Endometrium (tissue), 2 donors: Measurements from ENCODE around the gene MED27.

Experiments used
- FAIRE-seq: peaks from 2 replicates; lab custom pipeline; 2012; peaks lifted over from hg19 to GRCh38; lab: Jason Lieb, UNC
- donor health status: control.
- donor health status: control.

The MED27 gene

GRCh38 chr9:132043708-132044107 lies 36.0 kb downstream of the MED27 start:
- FAIRE-seq, result no peak

GRCh38 chr9:132042324-132042723 lies 37.3 kb downstream of the MED27 start:
- no peak for FAIRE-seq

GRCh38 chr9:132041798-132042197 lies 37.9 kb downstream of the MED27 start:
- FAIRE-seq, result no peak

GRCh38 chr9:132040808-132041207 lies 38.9 kb downstream of the MED27 start:
- FAIRE-seq, result no peak

- no peak for FAIRE-seq
Measured at GRCh38 chr9:132040246-132040645, 39.4 kb downstream of the MED27 start.

- no peak for FAIRE-seq
Measured at GRCh38 chr9:132039284-132039683, 40.4 kb downstream of the MED27 start.

GRCh38 chr9:132037458-132037857 lies 42.2 kb downstream of the MED27 start:
- no peak for FAIRE-seq

- FAIRE-seq, result no peak
Measured at GRCh38 chr9:132036521-132036920, 43.1 kb downstream of the MED27 start.

- no peak for FAIRE-seq
Measured at GRCh38 chr9:132035679-132036078, 44.0 kb downstream of the MED27 start.

GRCh38 chr9:132032238-132032950 lies 47.3 kb downstream of the MED27 start:
- FAIRE-seq, result no peak

- no peak for FAIRE-seq
Measured at GRCh38 chr9:132031467-132032237, 48.0 kb downstream of the MED27 start.

- FAIRE-seq, result no peak
Measured at GRCh38 chr9:132030626-132031325, 48.9 kb downstream of the MED27 start.

GRCh38 chr9:132027752-132028663 lies 51.7 kb downstream of the MED27 start:
- no peak for FAIRE-seq

GRCh38 chr9:132026932-132027585 lies 52.6 kb downstream of the MED27 start:
- no peak for FAIRE-seq

GRCh38 chr9:132025766-132026165 lies 53.9 kb downstream of the MED27 start:
- FAIRE-seq, result no peak

- FAIRE-seq, result no peak
Measured at GRCh38 chr9:132024589-132024988, 55.1 kb downstream of the MED27 start.

GRCh38 chr9:132023419-132024180 lies 56.1 kb downstream of the MED27 start:
- no peak for FAIRE-seq

- FAIRE-seq, result no peak
Measured at GRCh38 chr9:132020820-132021510, 58.7 kb downstream of the MED27 start.

- FAIRE-seq, result no peak
Measured at GRCh38 chr9:132020272-132020671, 59.4 kb downstream of the MED27 start.

GRCh38 chr9:132019702-132020101 lies 60.0 kb downstream of the MED27 start:
- FAIRE-seq, result no peak
